NCI-H1417 treated with DMSO at 0.1 percent for 48 hours (cell line): Measurements from ENCODE around the gene UFC1.

Experiments
- DNase-seq: peaks from one replicate; lab custom pipeline; 2025; lab: John Stamatoyannopoulos, UW

The UFC1 gene

GRCh38 chr1:161193561-161194235 lies 39.9 kb downstream of the UFC1 start:
- no peak for DNase-seq

GRCh38 chr1:161195171-161195570 lies 41.4 kb downstream of the UFC1 start:
- DNase-seq, result no peak

- DNase-seq, result no peak
These were observed 42.3 kb downstream of the UFC1 start for GRCh38 chr1:161196111-161196510.

GRCh38 chr1:161196521-161197451 lies 43.0 kb downstream of the UFC1 start:
- no peak for DNase-seq

GRCh38 chr1:161197560-161198193 lies 43.9 kb downstream of the UFC1 start:
- DNase-seq, result no peak

- DNase-seq, result no peak
These were observed 44.6 kb downstream of the UFC1 start for GRCh38 chr1:161198194-161198896.

GRCh38 chr1:161198897-161199431 lies 45.2 kb downstream of the UFC1 start, which contains the start of gene ADAMTS4:
TSS of gene ADAMTS4 (minus strand) at chr1:161199054. CDS start at chr1:161198627, 427 bp downstream.
- no peak for DNase-seq

GRCh38 chr1:161199506-161200139 lies 45.8 kb downstream of the UFC1 start:
- DNase-seq, result no peak

- no peak for DNase-seq
These were observed 46.7 kb downstream of the UFC1 start for GRCh38 chr1:161200421-161200991.

GRCh38 chr1:161200992-161201835 lies 47.4 kb downstream of the UFC1 start:
- DNase-seq, result no peak

- peak; percentile 97 for DNase-seq
These were observed 48.3 kb downstream of the UFC1 start, which contains the start of gene NDUFS2 for GRCh38 chr1:161201836-161202712. TSS of gene NDUFS2 (plus strand) at chr1:161202367. CDS start at chr1:161202386, 19 bp downstream.

- DNase-seq, result no peak
These were observed 52.8 kb downstream of the UFC1 start for GRCh38 chr1:161206411-161207140.

- DNase-seq, result no peak
These were observed 53.4 kb downstream of the UFC1 start for GRCh38 chr1:161207173-161207572.
